AG09309 (cell line): ENCODE results near the gene AGBL4.

ENCODE experiments used
- DNase-seq: peaks from one replicate; pipeline ENCODE4 v3.0.0-alpha.2; 2010; ENCODE audit warnings: low read depth
- H3K4me3 ChIP-seq: 2 replicates; pipeline ENCODE4 v1.5.1; 2011; ENCODE audit warnings: mild to moderate bottlenecking, low read depth, low read length, moderate library complexity; ENCODE audit not compliant: control insufficient read depth
- CTCF ChIP-seq: IDR thresholded peaks from 2 replicates; pipeline ENCODE4 v1.5.1; 2011; ENCODE audit warnings: mild to moderate bottlenecking, low read depth, low read length, inconsistent platforms; ENCODE audit not compliant: insufficient read depth, control insufficient read depth; ENCODE audit errors: missing control alignments

The AGBL4 gene

GRCh38 chr1:48760857-48761256 is 1262.9 kb downstream of the AGBL4 start:
- no peak for TF ChIP-seq CTCF
- no peak overlapping the region for H3K4me3 ChIP-seq
- no peak for DNase-seq

- DNase-seq: no peak
- no peak for TF ChIP-seq CTCF
- H3K4me3 ChIP-seq: no peak overlapping the region
These were observed 1264.8 kb downstream of the AGBL4 start for GRCh38 chr1:48758976-48759375.

GRCh38 chr1:48757363-48757762 is 1266.4 kb downstream of the AGBL4 start:
- no peak for TF ChIP-seq CTCF
- H3K4me3 ChIP-seq: no peak overlapping the region
- DNase-seq: no peak

- DNase-seq: no peak
- no peak for TF ChIP-seq CTCF
- H3K4me3 ChIP-seq: no peak overlapping the region
These were observed 1267.0 kb downstream of the AGBL4 start for GRCh38 chr1:48756683-48757316.

GRCh38 chr1:48753293-48753692 is 1270.5 kb downstream of the AGBL4 start:
- no peak for DNase-seq
- no peak overlapping the region for H3K4me3 ChIP-seq
- TF ChIP-seq CTCF: no peak

- TF ChIP-seq CTCF: no peak
- no peak for DNase-seq
These were observed 1273.6 kb downstream of the AGBL4 start for GRCh38 chr1:48750109-48750508.

GRCh38 chr1:48749068-48749467 is 1274.7 kb downstream of the AGBL4 start:
- H3K4me3 ChIP-seq: no peak overlapping the region
- DNase-seq: no peak
- TF ChIP-seq CTCF: no peak

More at GRCh38 chr1:48750109-48750508, 1273.6 kb downstream of the AGBL4 start:
- H3K4me3 ChIP-seq: no peak overlapping the region
